ENCODE results near the gene IKBIP.

The IKBIP gene

DNA sequence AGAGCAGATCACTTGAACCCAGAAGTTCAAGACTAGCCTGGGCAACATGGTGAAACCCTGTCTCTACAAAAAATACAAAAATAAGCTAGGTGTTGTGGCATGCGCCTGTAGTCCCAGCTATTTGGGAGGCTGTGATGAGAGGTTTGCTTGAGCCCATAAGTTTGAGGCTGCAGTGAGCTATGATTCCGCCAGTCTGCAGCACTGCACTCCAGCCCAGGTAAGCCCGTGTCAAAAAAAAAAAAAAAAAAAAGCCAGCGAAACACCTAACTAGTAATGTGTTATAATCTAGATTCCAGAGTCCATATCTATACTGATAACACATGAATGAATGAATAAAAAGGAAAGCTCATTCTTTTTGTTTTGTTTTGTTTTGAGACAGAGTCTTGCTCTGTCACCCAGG is 69.6 kb downstream of the IKBIP start:
- no peak for DNase-seq (ENCODE audit: low spot score)
